Stimulated activated memory B cell treated with anti-CD40 and anti-IgM and Interleukin-4, amounts not matched to agents 10 μg/mL and 1 μg/mL and 100 μg/mL, for 72 hours (primary cell): Measurements from ENCODE around the gene TMEM126B.
A peak's percentile ranks its signal among the peaks of the same experiment; 100 is the strongest.
"Not testable (repeated sequence)": the region's sequence is repeated elsewhere in the genome, so short reads cannot be mapped to it uniquely, and the experiment has no call there.

ENCODE experiments used
- ATAC-seq: fragments of 150-1000 bp; cut with Tn5 transposase; 2 replicates; pipeline ENCODE4 v1.10.0; 2021
- H3K27ac Mint-ChIP-seq: one replicate; pipeline ENCODE4 v1.8.0; 2022; ENCODE audit warnings: mild to moderate bottlenecking, mixed read lengths
- H3K27me3 Mint-ChIP-seq: one replicate; pipeline ENCODE4 v1.8.0; 2022; ENCODE audit warnings: mixed read lengths
- H3K36me3 Mint-ChIP-seq: one replicate; pipeline ENCODE4 v1.8.0; 2022; ENCODE audit warnings: mixed read lengths
- H3K4me1 Mint-ChIP-seq: one replicate; pipeline ENCODE4 v1.8.0; 2022; ENCODE audit warnings: mixed read lengths
- H3K4me3 Mint-ChIP-seq: one replicate; pipeline ENCODE4 v1.8.0; 2022; ENCODE audit warnings: mild to moderate bottlenecking, moderate library complexity, mixed read lengths
- H3K9me3 Mint-ChIP-seq: one replicate; pipeline ENCODE4 v1.8.0; 2022; ENCODE audit warnings: mixed read lengths

TMEM126B gene

DNA sequence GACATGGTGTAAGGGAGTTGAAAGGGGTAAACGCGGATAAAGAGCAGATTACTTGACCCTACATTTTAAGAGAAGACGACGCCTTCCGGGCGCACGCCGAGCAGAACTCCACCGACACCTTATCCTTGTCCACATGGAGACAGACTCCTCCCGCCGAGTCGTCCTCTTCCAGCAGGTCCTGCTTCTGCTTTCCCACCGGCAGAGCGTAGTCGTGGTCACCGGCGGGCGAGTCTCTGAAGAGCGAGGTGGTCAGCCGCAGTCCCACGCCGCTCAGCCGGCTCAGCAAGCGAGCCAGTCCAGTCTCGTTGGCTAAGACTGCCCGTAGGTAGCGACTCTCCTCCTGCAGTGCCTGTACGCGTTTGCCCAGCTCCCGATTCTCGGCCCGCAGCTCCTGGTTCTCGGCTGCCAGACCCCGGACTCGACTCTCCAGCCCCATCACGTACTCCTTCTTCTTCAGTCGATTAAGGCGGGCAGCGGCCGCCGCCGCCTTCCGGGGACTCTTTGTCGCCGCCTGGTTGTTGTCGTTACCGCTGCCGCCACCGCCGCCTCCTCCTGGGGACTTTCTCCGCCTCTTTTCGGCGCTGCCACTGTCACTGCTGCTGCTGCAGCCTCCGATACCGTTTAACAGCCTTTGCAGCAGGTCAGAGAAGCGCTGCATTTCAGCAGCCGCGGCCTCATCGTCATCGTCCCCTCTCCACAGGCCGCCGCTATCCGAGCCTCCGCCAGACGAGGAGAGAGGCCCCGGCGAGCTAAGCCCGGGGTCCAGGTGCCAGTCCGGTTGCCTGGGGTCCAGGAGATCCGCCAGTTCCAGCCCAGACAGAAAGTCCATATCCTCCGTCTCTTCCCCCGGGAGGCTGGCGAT is 35.6 kb downstream of the TMEM126B start:
- H3K36me3 Mint-ChIP-seq: peaks cover 39% of the 10 kb centered on the region

DNA sequence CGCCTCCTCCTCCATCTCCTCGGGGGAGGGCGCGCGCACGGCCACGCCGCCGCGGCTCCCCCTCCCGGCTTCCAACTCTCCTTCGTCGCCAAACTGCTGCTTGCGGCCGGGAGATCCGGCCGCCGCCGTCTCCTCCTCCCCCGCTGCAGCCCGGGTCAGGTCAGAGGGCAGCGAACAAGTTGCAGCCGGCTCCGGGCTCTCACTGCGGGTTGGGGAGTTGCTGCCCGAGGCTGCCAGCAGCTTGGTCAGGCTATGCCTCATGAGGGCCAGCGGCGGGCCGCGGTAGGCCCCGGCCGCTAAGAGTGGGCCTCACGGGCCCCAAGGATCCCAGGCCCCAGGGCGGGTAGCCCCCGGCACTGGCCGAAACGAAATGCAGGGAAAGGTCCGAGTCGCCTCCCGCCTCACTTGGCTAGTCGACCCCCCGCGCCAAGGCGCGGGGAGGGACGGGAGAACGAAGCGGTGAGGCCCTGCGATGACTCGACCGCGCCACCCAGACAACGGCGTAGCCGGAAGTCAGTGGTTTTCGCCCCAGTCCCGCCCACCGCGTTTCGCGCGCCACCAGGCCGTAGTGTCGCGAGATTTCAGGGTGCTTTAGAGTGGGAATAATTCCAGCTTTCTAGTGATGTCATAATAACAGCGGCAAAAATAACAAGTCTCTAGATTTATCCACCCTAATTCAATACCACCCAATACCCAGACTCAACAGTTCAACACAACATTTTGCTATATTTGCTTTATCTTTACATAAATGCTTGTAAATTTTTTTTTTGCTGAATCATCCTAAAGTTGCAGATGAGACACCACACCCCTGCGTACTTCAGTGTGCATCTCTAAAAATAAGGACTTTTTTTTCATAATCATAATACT is 36.5 kb downstream of the TMEM126B start, which contains the start of gene CREBZF:
Gene CREBZF, minus strand, starts transcription at position 515 of the 867 bp plus-strand sequence. Its CDS starts 254 bp downstream, at position 261.
- Mint-ChIP-seq H3K4me1 (peaks cover 35% of the 10 kb centered on the region), H3K36me3 (peaks cover 33% of the 10 kb centered on the region), H3K27ac (peak within 1 kb of the TSS; percentile 91), H3K9me3 (no peaks in the 10 kb centered on the region), H3K4me3 (peak within 1 kb of the TSS; percentile 96), H3K27me3 (no peaks in the 10 kb centered on the region)
- ATAC-seq: peak; percentile 96

More for the DNA sequence above, 35.6 kb downstream of the TMEM126B start:
- H3K27me3 Mint-ChIP-seq: no peaks in the 10 kb centered on the region
- peak overlapping the region; percentile 96 for H3K4me3 Mint-ChIP-seq
- no peaks in the 10 kb centered on the region for H3K9me3 Mint-ChIP-seq
- H3K4me1 Mint-ChIP-seq: peaks cover 41% of the 10 kb centered on the region
- peak overlapping the region; percentile 91 for H3K27ac Mint-ChIP-seq
- ATAC-seq: peak; percentile 83

- peak overlapping the region; percentile 91 for H3K27ac Mint-ChIP-seq
- H3K9me3 Mint-ChIP-seq: no peaks in the 10 kb centered on the region
- no peak overlapping the region for H3K4me3 Mint-ChIP-seq
- no peaks in the 10 kb centered on the region for H3K27me3 Mint-ChIP-seq
- peaks cover 26% of the 10 kb centered on the region for H3K4me1 Mint-ChIP-seq
- no peak for ATAC-seq
- H3K36me3 Mint-ChIP-seq: peaks cover 24% of the 10 kb centered on the region
These were observed 37.3 kb downstream of the TMEM126B start for GRCh38 chr11:85665733-85666132.

- Mint-ChIP-seq H3K36me3 (peaks cover 16% of the 10 kb centered on the region), H3K27me3 (no peaks in the 10 kb centered on the region), H3K9me3 (no peaks in the 10 kb centered on the region), H3K4me3 (no peak overlapping the region), H3K4me1 (peaks cover 19% of the 10 kb centered on the region), H3K27ac (no peak overlapping the region)
- no peak for ATAC-seq
These were observed 38.3 kb downstream of the TMEM126B start for GRCh38 chr11:85666687-85667086.

DNA sequence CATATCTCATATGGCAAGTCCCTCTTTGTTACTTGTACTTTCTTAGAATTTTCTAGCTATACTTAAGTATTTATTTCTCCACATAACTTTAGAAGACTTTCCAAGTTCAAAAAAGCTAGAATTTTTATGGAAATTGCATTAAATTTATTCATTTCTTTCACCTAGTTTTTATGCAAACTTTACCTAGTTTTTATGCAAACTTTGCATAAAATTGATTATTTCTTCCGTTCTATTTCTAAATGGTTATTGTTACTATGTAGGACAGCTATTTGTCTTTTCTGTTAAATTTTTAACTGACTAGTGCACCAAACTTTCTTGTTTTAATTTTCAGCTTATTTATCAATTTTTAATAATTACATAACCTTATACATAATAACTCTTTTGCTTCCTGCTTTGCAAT is 39.8 kb downstream of the TMEM126B start:
- ATAC-seq: no peak
- H3K9me3 Mint-ChIP-seq: no peaks in the 10 kb centered on the region

GRCh38 chr11:85670949-85671663 is 42.7 kb downstream of the TMEM126B start:
- not testable (repeated sequence) for H3K27me3 Mint-ChIP-seq, H3K27ac Mint-ChIP-seq, H3K9me3 Mint-ChIP-seq, H3K4me1 Mint-ChIP-seq, H3K36me3 Mint-ChIP-seq, ATAC-seq, H3K4me3 Mint-ChIP-seq

More for the DNA sequence above, 39.8 kb downstream of the TMEM126B start:
- H3K4me1 Mint-ChIP-seq: peaks cover 14% of the 10 kb centered on the region
- H3K27me3 Mint-ChIP-seq: no peaks in the 10 kb centered on the region
- no peak overlapping the region for H3K27ac Mint-ChIP-seq
- no peak overlapping the region for H3K4me3 Mint-ChIP-seq
- H3K36me3 Mint-ChIP-seq: peaks cover 12% of the 10 kb centered on the region

DNA sequence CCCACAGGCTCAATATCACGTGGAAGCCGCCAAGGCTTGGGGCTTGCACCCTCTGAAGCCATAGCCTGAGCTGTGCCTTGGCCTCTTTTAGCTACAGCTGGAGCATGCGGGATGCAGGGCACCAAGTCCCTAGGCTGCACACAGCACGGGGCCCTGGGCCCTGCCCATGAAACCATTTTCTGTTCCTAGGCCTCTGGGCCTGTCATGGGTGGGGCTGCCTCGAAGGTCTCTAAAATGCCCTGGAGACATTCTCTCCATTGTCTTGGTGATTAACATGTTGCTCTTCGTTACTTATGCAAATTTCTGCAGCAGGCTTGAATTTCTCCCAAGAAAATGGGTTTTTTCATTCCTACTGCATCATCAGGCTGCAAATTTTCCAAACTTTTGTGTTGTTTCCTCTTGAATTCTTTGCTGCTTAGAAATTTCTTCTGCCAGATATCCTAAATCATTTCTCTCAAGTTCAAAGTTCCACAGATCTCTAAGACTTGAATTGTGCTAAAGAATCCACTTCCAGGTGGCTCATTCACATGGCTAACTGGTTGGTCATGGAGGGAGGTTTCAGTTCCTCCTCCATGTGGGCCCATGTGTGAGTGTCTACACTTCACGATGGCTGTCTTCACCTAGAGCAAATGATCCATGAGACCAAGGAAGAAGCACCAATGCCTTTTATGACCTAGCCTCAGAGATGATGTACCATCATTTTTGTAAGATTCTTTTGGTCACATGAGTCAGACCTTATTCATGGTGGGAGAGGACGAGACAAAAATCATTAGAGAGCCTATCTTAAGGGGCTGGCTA is 43.9 kb downstream of the TMEM126B start:
- no peaks in the 10 kb centered on the region for H3K27me3 Mint-ChIP-seq
- H3K27ac Mint-ChIP-seq: no peak overlapping the region
- H3K36me3 Mint-ChIP-seq: no peaks in the 10 kb centered on the region
- H3K9me3 Mint-ChIP-seq: peaks cover 3% of the 10 kb centered on the region
- no peak overlapping the region for H3K4me3 Mint-ChIP-seq
- no peaks in the 10 kb centered on the region for H3K4me1 Mint-ChIP-seq
- ATAC-seq: peak; percentile 16

DNA sequence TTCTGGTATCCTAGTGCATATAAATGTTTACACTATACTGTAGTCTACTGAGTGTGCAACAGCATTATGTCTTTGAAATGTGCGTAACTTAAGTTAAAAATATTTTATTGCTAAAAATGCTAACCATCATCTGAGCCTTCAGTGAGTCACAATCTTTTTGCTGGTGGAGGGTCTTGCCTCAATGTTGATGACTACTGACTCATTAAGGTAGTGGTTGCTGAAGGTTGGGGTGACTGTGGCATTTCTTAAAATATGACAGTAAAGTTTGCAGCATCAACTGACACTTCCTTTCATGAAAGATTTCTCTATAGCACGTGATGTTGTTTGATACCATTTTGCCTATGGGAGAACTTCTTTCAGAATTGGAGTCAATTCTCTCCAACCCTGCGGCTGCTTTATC is 45.0 kb downstream of the TMEM126B start:
- Mint-ChIP-seq H3K9me3 (peaks cover 3% of the 10 kb centered on the region), H3K36me3 (no peaks in the 10 kb centered on the region), H3K4me1 (no peaks in the 10 kb centered on the region), H3K4me3 (no peak overlapping the region), H3K27ac (no peak overlapping the region), H3K27me3 (no peaks in the 10 kb centered on the region)
- no peak for ATAC-seq

- Mint-ChIP-seq H3K4me1 (peaks cover 17% of the 10 kb centered on the region), H3K4me3 (no peak overlapping the region), H3K27me3 (no peaks in the 10 kb centered on the region), H3K9me3 (peaks cover 3% of the 10 kb centered on the region), H3K27ac (no peak overlapping the region), H3K36me3 (no peaks in the 10 kb centered on the region)
- no peak for ATAC-seq
These were observed 51.2 kb downstream of the TMEM126B start for GRCh38 chr11:85679576-85679975.

DNA sequence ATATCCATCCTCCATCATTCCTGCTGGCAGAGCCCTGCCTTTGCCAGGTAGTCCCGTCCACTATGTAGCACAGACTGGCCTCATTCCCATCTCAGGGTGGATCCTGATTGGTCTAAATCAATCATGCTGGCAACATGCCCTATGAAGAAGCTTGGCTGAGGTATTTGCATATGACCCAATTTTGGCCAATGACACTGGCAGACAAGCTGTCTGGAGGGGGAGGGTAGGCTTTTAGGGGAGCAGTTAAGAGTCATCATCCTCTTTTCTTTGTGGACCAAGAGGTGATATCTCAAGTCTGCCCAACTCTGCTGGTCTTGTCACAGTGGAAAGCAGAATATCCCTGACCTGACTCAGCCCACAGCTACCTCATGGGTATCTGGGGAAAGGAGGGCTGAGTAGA is 52.5 kb downstream of the TMEM126B start:
- H3K9me3 Mint-ChIP-seq: no peaks in the 10 kb centered on the region
- H3K4me3 Mint-ChIP-seq: no peak overlapping the region
- peaks cover 7% of the 10 kb centered on the region for H3K27me3 Mint-ChIP-seq
- no peaks in the 10 kb centered on the region for H3K36me3 Mint-ChIP-seq
- H3K27ac Mint-ChIP-seq: no peak overlapping the region
- ATAC-seq: no peak
- peaks cover 17% of the 10 kb centered on the region for H3K4me1 Mint-ChIP-seq

DNA sequence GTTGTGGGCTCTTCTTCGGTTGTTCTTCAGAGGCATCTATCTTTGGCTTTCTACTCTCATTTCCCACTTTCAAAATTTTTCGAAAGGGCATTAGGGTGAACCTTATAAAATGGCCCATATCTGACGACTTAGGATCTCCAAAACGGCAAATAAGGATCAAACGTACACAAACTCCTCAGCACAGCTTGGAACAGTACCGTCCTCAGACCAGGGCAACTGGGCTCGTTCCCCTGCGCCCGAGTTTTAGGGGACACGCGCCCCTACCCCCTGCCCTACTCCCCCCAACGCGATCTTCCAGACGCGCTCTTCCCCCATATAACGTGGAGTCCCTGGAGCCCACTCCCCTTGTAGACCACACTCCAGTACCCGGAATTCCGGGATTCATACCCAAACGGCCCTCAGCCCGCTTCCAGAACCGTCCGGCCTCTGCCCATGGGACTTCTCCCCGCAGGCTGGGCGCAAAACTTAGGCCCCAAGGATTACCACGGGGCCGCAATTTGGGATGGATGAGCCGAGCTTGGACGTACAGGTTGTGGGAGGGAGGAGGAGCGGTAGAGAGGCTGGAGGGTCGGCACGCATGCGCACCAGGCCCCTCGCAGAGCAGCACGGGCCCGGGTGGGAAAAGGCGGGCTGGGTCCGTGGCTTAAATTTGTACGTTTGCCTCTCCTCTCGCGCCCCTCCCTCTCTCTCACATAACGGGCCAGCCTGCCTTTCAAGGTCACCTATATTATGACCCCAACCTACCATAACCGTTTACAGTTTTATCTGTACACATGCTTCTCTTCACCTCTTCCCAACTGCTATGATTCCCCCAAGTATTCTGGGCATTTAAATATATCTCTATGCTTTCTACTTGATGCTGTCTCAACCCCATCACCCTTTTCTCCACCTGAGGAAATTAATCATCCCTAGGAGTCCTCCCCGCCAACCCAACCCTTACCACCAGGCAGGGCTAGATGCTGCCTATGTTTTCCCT is 54.2 kb downstream of the TMEM126B start:
- peak; percentile 90 for ATAC-seq
- peak overlapping the region; percentile 90 for H3K27ac Mint-ChIP-seq
- peaks cover 17% of the 10 kb centered on the region for H3K4me1 Mint-ChIP-seq
- no peaks in the 10 kb centered on the region for H3K36me3 Mint-ChIP-seq
- no peaks in the 10 kb centered on the region for H3K9me3 Mint-ChIP-seq
- H3K27me3 Mint-ChIP-seq: peaks cover 9% of the 10 kb centered on the region
- peak overlapping the region; percentile 76 for H3K4me3 Mint-ChIP-seq

DNA sequence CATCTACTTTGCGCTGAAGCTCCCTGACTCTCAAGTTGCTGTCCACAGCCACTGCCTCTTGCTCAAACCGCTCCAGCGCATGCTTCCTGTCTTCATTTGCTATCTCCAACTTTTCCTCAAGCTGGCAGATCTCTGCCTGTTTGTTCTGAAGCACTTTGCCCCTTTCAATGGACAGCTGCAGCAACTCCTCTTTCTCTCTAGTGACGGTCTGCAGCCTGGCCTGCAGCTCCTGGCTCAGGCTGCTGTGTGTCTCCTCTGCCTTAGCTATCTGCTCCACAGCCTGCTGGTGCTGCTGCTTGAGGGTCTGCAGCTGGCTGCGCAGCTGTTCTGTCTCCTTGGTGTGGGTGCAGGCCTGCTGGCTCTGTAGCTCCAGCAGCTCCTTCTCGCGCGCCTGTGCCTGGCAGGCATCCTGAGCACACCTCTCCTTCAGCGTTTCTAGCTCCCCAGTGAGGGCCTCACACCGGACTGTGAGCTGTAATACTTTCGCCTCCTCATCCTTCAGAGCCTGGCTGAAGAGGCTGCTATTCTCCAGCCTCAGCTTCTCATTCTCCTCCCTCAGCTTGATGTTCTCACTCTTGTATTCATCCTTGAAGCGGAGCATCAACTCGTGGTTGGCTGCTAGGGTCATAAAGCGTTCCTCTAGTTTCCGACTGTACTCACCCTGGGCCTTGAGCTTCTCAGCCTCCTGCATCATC is 56.9 kb downstream of the TMEM126B start:
- H3K9me3 Mint-ChIP-seq: no peaks in the 10 kb centered on the region
- H3K4me1 Mint-ChIP-seq: peaks cover 17% of the 10 kb centered on the region
- ATAC-seq: no peak
- no peak overlapping the region for H3K4me3 Mint-ChIP-seq
- no peaks in the 10 kb centered on the region for H3K36me3 Mint-ChIP-seq
- H3K27ac Mint-ChIP-seq: no peak overlapping the region
- peaks cover 19% of the 10 kb centered on the region for H3K27me3 Mint-ChIP-seq
